ENCODE data around the gene MINAR1.

The MINAR1 gene

GRCh38 chr15:79432345-79433275 is 474 bp downstream of the MINAR1 start:
- no peak for DNase-seq

GRCh38 chr15:79433276-79433990 is 1.3 kb downstream of the MINAR1 start:
- no peak for DNase-seq

GRCh38 chr15:79434361-79434760 is 2.2 kb downstream of the MINAR1 start:
- DNase-seq = no peak

GRCh38 chr15:79436037-79436780 is 4.1 kb downstream of the MINAR1 start:
- no peak for DNase-seq

GRCh38 chr15:79437275-79438000 is 5.3 kb downstream of the MINAR1 start:
- DNase-seq = no peak

GRCh38 chr15:79439236-79439635 is 7.1 kb downstream of the MINAR1 start:
- DNase-seq = no peak

- DNase-seq = no peak
These were observed 8.3 kb downstream of the MINAR1 start for GRCh38 chr15:79440355-79440908.

- no peak for DNase-seq
These were observed 10.8 kb downstream of the MINAR1 start for GRCh38 chr15:79442911-79443310.

GRCh38 chr15:79447060-79447459 is 14.9 kb downstream of the MINAR1 start:
- no peak for DNase-seq

- no peak for DNase-seq
These were observed 18.5 kb downstream of the MINAR1 start for GRCh38 chr15:79450648-79451047.

- DNase-seq = no peak
These were observed 19.3 kb downstream of the MINAR1 start for GRCh38 chr15:79451361-79451999.

- DNase-seq = no peak
These were observed 20.3 kb downstream of the MINAR1 start for GRCh38 chr15:79452244-79453051.

GRCh38 chr15:79453446-79453845 is 21.3 kb downstream of the MINAR1 start:
- no peak for DNase-seq

GRCh38 chr15:79454063-79454462 is 21.9 kb downstream of the MINAR1 start:
- no peak for DNase-seq

GRCh38 chr15:79455361-79455760 is 23.2 kb downstream of the MINAR1 start:
- no peak for DNase-seq

- no peak for DNase-seq
These were observed 23.8 kb downstream of the MINAR1 start for GRCh38 chr15:79455943-79456342.

GRCh38 chr15:79458491-79458890 is 26.4 kb downstream of the MINAR1 start:
- no peak for DNase-seq

- DNase-seq = no peak
These were observed 27.5 kb downstream of the MINAR1 start for GRCh38 chr15:79459666-79460065.

- no peak for DNase-seq
These were observed 31.1 kb downstream of the MINAR1 start for GRCh38 chr15:79463043-79463780.

GRCh38 chr15:79463781-79464270 is 31.7 kb downstream of the MINAR1 start:
- DNase-seq = no peak

Data from CD4-positive, alpha-beta T cell treated with Interferon alpha-2 for 1 hour (primary cell).